Mesothelial cell of epicardium (in vitro differentiated cells): Measurements from ENCODE around the gene FLRT2. TPM values are rescaled to one million over a fixed set of nuclear protein-coding genes. Genes with fewer than 3 reads are reported as not detected.

Experiments used
- DNase-seq, 2 experiments: peaks; one replicate each; pipeline ENCODE4 v3.0.0; 2021; ENCODE audit warnings: low spot score in 2 of 2; ENCODE audit not compliant: unreplicated experiment in 2 of 2
- H3K27ac Mint-ChIP-seq: 2 replicates; pipeline ENCODE4 v1.8.0; 2021; ENCODE audit warnings: mixed read lengths
- H3K27me3 Mint-ChIP-seq: 2 replicates; pipeline ENCODE4 v1.8.0; 2021; ENCODE audit warnings: low read depth, mixed read lengths
- H3K36me3 Mint-ChIP-seq: 2 replicates; pipeline ENCODE4 v1.8.0; 2021; ENCODE audit warnings: mixed read lengths
- H3K4me1 Mint-ChIP-seq: 2 replicates; pipeline ENCODE4 v1.8.0; 2021; ENCODE audit warnings: mixed read lengths
- H3K4me3 Mint-ChIP-seq: 2 replicates; pipeline ENCODE4 v1.8.0; 2021; ENCODE audit warnings: mild to moderate bottlenecking, moderate library complexity, mixed read lengths
- H3K9me3 Mint-ChIP-seq: 2 replicates; pipeline ENCODE4 v1.8.0; 2021; ENCODE audit warnings: mixed read lengths
- CTCF ChIP-seq: fragments of 200-600 bp; sonication (generic); IDR thresholded peaks from one replicate; pipeline ENCODE4 v1.5.0; 2021; ENCODE audit warnings: antibody characterized with exemption; ENCODE audit not compliant: unreplicated experiment
- total RNA-seq: library from RNA; stranded (reverse); gene quantifications from 3 replicates; pipeline ENCODE4 v1.2.1, GENCODE V29; 2021

FLRT2 gene
- total RNA-seq, 1 donor from 2014 or later: 150 TPM

- no peaks in the 10 kb centered on the region for H3K4me1 Mint-ChIP-seq
- H3K36me3 Mint-ChIP-seq: no peaks in the 10 kb centered on the region
- H3K27ac Mint-ChIP-seq: no peak overlapping the region
- H3K4me3 Mint-ChIP-seq: no peak overlapping the region
- no peak for DNase-seq
- no peaks in the 10 kb centered on the region for H3K9me3 Mint-ChIP-seq
- no peaks in the 10 kb centered on the region for H3K27me3 Mint-ChIP-seq
- no peak for TF ChIP-seq CTCF
Measured at GRCh38 chr14:85662096-85662495, 132.2 kb downstream of the FLRT2 start.

- Mint-ChIP-seq H3K27ac (no peak overlapping the region), H3K9me3 (no peaks in the 10 kb centered on the region), H3K4me3 (no peak overlapping the region), H3K4me1 (no peaks in the 10 kb centered on the region), H3K27me3 (no peaks in the 10 kb centered on the region), H3K36me3 (no peaks in the 10 kb centered on the region)
- no peak for DNase-seq
- no peak for TF ChIP-seq CTCF
Measured at GRCh38 chr14:85663256-85663655, 133.3 kb downstream of the FLRT2 start.

- TF ChIP-seq CTCF: no peak
- Mint-ChIP-seq H3K36me3 (no peaks in the 10 kb centered on the region), H3K27me3 (no peaks in the 10 kb centered on the region), H3K27ac (no peak overlapping the region), H3K4me1 (no peaks in the 10 kb centered on the region), H3K9me3 (peaks cover 2% of the 10 kb centered on the region), H3K4me3 (no peak overlapping the region)
- DNase-seq: no peak
Measured at GRCh38 chr14:85663667-85664066, 133.7 kb downstream of the FLRT2 start.

- no peaks in the 10 kb centered on the region for H3K27me3 Mint-ChIP-seq
- no peak for TF ChIP-seq CTCF
- no peak for DNase-seq
- H3K27ac Mint-ChIP-seq: no peak overlapping the region
- H3K4me3 Mint-ChIP-seq: no peak overlapping the region
- no peaks in the 10 kb centered on the region for H3K36me3 Mint-ChIP-seq
- no peaks in the 10 kb centered on the region for H3K9me3 Mint-ChIP-seq
- peaks cover 4% of the 10 kb centered on the region for H3K4me1 Mint-ChIP-seq
Measured at GRCh38 chr14:85675957-85676356, 146.0 kb downstream of the FLRT2 start.

GRCh38 chr14:85686908-85687307, 157.0 kb downstream of the FLRT2 start:
- Mint-ChIP-seq H3K4me1 (no peaks in the 10 kb centered on the region), H3K27me3 (no peaks in the 10 kb centered on the region), H3K27ac (no peak overlapping the region), H3K36me3 (no peaks in the 10 kb centered on the region), H3K4me3 (no peak overlapping the region), H3K9me3 (no peaks in the 10 kb centered on the region)
- TF ChIP-seq CTCF: no peak
- no peak for DNase-seq

- H3K4me1 Mint-ChIP-seq: no peaks in the 10 kb centered on the region
- TF ChIP-seq CTCF: no peak
- H3K27ac Mint-ChIP-seq: no peak overlapping the region
Measured at GRCh38 chr14:85687456-85687855, 157.5 kb downstream of the FLRT2 start.

More at GRCh38 chr14:85687456-85687855, 157.5 kb downstream of the FLRT2 start:
- no peak for DNase-seq
- Mint-ChIP-seq H3K27me3 (no peaks in the 10 kb centered on the region), H3K36me3 (no peaks in the 10 kb centered on the region), H3K9me3 (no peaks in the 10 kb centered on the region), H3K4me3 (no peak overlapping the region)
